Lower leg skin (tissue), 3 donors: ENCODE data around the gene TGM1.

ENCODE experiments used
- POLR2A ChIP-seq, 2 donors: fragments of 450-650 bp; IDR thresholded peaks; one replicate each; pipeline ENCODE4 v1.6.1; 2016 to 2017; ENCODE audit warnings: antibody characterized with exemption in 2 of 2, mild to moderate bottlenecking in 1 of 2, moderate library complexity in 1 of 2
- TF ChIP-seq, protein P1 (sequence below), 3 donors: fragments of 450-650 bp; IDR thresholded peaks; one replicate each; pipeline ENCODE4 v1.5.1; 2016; ENCODE audit warnings: antibody characterized with exemption in 3 of 3, mild to moderate bottlenecking in 3 of 3, moderate library complexity in 2 of 3

DNA sequence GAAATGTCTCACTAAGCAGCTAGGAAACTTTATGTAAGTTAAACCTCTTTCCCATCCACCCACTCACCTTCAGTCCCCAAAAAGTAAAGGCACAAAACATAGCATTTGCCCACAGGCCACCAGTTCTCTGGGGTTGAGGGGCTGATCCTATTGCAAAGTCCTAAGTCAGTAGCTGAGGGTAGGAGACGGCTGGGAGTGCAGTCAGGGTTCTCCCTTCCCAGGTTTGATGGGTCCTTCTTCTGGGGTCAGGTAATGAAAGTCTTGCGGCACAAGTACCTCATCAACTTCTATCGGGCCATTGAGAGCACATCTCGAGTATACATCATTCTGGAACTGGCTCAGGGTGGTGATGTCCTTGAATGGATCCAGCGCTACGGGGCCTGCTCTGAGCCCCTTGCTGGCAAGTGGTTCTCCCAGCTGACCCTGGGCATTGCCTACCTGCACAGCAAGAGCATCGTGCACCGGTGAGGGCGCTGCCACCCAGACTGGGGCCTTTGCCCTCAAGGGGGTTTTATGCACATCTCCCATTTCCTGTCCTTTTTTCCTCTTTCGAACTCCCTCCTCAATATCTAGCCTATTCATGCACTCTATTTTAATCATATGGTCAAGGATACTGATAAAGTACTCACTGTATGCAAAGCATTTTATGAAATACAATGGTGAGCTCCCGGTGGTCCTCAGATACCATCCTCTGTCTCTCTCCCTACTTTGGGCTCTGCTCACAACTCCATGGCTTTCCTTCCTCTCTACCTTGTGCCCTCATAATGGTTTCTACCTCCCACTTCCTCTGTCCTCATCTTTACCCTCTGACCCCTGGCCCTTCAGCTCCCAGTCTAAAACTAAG lies 56.5 kb downstream of the TGM1 start:
- no peak for TF ChIP-seq POLR2A (IDR thresholded peaks at IDR 0.05)
- TF ChIP-seq, protein P1, sequence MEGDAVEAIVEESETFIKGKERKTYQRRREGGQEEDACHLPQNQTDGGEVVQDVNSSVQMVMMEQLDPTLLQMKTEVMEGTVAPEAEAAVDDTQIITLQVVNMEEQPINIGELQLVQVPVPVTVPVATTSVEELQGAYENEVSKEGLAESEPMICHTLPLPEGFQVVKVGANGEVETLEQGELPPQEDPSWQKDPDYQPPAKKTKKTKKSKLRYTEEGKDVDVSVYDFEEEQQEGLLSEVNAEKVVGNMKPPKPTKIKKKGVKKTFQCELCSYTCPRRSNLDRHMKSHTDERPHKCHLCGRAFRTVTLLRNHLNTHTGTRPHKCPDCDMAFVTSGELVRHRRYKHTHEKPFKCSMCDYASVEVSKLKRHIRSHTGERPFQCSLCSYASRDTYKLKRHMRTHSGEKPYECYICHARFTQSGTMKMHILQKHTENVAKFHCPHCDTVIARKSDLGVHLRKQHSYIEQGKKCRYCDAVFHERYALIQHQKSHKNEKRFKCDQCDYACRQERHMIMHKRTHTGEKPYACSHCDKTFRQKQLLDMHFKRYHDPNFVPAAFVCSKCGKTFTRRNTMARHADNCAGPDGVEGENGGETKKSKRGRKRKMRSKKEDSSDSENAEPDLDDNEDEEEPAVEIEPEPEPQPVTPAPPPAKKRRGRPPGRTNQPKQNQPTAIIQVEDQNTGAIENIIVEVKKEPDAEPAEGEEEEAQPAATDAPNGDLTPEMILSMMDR (IDR thresholded peaks at IDR 0.05): no peak
